ENCODE measurements around the gene CLCN6.

Gene CLCN6

DNA sequence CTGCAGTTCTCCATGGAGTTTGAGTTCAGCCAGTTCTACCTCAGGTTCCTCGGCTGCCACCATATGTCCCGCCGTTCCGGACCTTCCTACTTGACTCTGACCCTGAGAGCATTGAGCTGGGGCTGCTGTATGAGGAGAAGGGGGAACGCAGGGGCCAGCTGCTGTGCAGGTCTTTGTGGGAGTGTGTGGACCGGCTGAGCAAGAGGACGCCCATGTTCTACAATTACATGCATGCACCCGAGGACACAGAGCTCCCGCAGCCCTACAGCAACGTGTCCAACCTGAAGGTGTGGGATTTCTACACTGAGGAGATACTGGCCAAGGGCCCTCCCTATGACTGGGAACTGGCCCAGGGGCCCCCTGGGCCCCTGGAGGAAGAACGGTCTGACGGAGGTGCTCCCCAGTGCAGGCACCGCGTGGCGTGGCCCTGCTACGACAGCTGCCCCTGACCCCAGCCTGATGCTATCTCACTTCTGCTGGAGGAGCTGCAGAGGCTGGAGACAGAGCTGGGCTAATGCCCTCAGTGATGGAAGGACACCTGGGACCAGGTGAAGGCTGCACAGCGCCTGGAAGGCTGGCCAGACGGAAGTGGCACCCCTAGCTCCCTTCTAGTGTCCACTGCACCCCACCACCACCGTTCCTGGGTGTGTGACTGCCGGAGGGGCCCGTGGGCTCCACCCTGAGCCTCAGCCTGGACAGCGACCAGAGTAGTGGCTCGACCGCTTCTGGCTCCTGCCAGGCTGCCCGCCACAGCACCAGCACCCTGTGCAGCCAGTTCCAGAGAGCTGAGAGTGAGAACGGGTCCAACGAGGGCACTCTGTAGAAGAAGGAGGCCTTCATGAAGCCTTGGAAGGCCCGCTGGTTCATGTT, 73.6 kb downstream of the CLCN6 start:
- no peak for DNase-seq (ENCODE audit: low spot score)

DNA sequence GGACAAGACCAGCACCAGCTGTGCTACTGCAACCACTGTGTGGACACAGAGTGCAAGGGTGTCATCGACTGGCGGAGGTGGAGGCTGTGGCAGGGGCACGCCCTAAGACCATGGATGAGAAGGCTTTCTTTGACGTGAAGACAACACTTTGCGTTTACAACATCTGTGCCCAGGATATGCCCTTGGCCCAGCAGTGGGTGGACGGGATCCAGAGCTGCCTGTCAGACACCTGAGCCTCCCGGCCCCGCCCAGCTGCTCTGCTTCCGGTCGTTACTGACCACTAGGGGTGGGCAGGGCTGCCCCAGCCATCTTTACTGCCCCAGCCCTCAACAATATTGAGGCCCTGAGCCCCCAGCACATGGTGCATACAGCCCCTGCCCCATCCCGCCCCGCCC, 74.2 kb downstream of the CLCN6 start:
- no peak for DNase-seq (ENCODE audit: low spot score)

DNA sequence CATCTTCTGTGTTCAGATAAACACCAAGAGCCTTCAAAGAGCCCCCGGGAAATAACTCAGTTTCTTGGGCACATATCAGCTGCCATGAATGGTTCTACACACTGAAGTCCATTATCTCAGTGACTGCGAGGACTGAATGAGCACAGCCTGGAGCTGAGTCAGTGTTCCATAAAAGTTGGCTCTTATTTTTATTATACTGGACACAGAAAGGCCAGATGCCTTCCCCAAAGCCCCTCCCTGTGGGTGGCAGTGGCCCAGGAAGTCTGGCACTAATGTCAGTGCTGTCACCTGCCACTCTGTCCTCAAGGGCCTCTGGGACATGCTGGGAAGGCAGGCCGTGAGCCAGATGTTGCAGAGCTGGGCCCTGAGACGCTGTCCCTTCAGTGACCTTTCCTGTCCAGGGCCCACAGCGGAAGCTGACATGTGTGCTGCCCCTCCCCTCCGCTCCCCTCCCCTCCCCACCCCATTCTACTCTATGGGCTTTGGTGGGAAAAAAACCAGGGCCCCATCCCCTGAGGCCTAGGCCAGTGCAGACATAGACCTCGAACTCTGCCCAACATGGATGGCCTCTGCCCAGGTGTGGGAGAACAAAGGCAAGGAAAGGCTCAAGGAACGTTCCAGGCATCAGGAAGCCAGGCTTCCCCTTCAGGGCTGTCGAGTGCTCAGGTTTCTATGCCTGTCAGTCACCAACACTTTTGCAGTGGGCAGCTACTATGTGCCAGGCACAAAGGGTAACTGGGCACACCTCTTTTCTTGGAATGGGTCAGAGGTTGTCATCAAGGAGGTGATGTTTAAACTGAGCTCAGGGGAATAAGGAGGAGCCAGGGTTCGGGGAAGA, 75.1 kb downstream of the CLCN6 start:
- DNase-seq (ENCODE audit: low spot score), result no peak

DNA sequence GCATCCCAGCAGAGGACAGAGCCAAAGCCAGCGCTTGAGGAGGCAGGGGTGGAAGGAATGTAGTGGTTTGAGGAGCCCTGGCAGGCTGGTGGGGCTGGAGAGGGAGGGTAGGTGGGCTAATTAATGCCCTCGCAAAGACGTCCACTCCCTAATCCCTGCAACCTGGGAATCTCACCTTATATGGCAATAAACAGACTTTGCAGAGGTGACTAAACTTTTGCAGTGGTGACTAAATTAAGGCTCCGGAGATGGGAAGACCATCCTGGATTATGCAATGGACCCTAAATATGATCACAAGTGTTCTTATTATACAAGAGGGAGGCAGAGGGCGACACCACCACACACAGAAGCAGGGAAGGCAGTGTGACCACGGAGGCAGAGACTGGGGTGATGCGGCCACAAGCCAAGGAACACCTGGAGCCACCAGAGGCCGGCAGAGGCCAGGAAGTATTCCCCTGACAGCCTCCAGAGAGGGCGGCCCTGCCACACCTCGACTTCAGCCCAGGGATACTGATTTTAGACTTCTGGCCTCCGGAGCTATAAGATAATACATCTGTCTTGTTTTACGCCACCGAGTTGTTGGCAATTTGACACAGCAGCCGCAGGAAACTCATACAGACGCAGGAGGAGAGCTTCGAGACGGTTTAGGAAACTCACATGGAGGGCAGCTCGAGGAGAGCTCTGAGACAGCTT, 75.9 kb downstream of the CLCN6 start:
- DNase-seq (ENCODE audit: low spot score), result no peak

DNA sequence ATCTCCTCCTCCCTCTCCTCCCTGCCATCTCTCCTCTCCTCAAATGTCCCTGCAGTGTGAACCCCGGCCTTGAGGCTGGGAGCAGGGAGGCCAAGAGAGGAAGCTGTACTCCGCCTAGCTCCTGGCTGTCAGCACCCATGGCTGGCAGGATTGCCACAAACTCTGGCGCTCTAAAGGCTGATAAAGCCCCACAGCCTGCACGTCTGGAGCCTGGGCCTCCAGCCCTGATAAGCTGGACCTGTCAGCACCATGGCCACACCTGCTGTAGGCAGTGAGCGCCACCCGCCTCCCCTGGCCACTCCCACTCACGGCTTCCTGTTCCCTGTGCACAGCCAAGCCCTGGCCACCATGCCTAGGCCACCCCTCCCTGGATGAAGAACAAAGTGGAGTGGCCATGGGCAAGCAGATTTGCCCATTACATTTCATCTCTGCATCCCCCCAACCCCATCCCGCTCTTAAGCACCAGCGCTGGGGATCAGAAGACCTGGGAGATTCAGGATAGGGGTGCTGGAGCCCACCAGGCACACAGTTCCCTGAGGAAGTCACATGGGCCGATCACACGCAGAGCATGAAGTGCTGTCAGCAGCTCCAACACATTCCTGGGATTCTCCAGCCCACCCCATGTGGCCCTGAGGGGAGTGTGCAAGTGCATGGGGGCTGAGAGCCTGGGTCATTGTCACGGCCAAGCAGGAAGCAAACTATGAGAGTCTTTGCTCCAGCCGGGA, 77.0 kb downstream of the CLCN6 start:
- DNase-seq (ENCODE audit: low spot score), result no peak

DNA sequence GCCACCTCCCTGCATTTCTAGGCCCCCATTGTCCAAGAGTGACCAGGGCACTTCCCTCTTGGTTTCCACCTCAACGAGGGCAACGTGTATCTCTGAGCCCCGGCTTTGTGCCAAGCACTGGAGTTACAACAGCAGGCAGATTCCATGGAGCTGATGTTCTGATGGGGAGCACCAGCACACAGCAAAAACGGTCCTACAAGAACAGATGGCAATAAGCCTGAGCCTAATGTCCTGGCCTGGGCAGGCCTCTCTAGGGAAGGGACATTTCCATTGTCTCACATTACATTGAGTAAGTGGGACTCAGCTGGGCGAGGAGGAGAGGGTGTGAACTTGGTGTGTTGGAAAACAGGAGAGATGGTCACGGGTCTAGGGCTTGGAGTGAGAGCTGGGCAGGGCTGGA, 79.9 kb downstream of the CLCN6 start:
- no peak for DNase-seq (ENCODE audit: low spot score)

DNA sequence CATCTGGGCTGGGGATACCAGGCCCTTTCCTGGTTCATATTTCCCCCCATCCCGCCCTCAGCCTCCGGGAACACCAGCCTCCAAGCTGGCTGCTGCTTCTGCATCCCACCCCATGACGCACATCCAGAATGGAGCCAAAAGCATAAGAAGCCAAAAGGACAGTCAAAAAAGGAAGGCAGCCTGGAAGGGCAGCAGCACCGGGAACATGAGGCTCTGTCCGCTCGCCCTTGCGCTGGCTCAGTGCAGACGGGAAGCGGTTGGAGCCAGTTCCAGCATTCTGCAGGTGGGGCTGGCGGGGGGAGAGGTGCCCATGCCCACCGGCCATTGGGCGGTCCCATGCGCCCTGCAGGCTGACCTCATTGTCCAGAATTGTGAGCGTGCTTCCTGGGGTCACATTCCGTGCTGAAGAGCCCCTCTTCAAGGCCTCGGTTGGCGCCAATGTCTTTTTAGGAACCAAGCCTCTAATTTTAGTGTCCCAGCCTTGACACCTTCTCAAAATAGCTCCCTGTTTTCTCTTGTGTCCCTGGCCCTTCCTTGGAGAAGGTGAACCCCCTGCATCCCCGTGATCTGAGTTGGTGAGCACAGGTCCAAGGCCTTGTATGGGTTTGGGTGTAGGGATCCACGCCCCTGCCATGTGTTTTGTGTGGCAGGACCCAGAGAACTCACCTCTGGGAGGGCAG, 81.1 kb downstream of the CLCN6 start:
- DNase-seq (ENCODE audit: low spot score), result no peak

DNA sequence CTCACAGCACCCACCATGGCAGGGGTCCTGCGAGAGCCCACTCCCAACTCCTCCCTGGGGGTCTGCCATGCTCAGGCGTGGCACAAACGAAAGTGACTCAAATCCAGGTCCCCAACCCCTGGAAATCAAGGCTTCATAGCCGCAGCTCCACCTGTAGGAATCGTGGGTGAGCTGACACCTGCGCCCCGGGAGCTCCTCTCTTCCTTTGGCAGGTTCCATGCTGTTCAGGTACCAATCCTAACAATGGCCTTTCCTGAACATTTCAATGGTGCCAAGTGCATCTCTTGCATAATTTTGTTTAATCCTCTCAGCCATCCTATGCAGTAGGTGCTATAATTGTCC, 81.6 kb downstream of the CLCN6 start:
- DNase-seq (ENCODE audit: low spot score), result no peak

DNA sequence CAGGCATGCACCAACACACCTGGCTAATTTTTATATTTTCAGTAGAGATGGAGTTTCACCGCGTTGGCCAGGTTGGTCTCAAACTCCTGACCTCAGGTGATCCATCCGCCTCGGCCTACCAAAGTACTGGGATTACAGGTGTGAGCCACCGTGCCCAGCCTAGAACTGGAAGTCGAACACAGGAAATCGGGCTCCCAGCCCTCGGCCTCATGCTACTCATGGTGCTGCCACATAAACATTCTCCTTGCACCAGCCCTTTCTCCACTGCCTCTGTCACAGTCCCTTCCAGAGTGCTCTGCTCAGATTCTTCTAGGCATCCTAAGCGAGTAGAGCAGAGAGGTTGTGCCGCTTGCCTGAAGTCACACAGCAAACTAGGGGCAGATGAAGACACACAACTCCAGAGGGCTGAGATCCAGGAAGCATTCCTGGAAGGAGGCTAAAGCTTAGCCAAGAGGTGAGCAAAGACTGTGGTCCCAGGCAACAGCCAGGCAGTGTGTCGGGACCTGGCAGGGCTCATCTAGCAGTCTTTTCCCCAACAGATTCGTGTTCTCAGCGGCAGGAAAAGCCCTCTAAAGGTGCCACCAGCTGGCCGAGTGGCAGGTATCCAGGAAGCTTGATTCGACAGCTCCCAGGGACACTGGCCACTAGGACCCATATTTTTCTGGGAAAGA, 82.3 kb downstream of the CLCN6 start:
- DNase-seq (ENCODE audit: low spot score), result no peak

DNA sequence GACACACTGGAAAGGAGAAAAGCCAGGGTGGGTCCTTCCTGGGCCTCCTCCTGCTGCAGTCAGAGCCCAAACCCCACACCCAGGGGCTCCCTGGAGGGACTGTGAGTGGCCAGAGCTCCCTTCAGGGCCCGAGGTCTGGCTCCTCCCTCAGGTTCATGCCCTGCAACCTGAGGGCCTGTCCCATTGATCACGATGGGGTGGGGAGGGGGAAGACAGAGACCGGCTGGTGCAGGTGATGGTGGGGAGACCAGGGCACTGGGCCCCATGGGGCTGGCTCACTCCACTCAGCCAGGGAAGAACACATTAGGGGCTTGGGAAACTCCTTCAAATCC, 82.9 kb downstream of the CLCN6 start:
- DNase-seq (ENCODE audit: low spot score), result no peak

DNA sequence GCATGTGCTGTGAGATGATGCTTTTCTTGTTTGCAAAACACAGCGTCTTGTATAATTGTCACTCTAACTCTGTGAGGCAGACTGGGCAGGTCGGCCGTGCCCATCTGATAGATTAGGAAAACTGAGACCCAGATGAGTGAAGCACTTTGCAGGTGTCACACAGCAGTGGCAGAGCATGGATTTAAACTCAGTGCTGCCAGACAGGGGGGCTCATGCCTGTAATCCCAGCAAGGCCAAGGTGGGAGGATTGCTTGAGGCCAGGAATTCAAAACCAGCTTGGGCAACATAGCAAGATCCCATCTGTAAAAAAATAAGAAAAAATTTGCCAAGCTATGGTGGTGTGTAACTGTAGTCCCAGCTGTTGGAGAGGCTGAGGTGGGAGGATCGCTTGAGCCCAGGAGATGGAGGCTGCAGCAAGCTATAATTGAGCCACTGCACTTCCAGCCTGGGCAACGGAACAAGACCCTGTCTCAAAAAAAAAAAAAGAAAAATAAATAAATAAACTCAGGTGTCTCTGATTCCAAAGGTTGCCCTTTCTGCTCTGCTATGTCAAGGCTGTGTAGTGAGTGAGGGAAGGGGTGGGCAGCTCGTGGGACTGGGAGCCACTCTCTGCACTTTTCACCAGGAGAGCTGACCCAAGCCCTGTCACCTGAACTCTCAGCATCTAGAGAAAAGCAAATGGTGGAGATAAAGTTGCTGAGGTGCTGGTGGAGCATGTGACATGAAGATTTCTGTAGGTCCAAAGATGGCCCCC, 85.6 kb downstream of the CLCN6 start:
- DNase-seq (ENCODE audit: low spot score), result no peak
